T-cell (primary cell): ENCODE results near the gene ADAMTS9. TPM values are rescaled to one million over a fixed set of nuclear protein-coding genes. Genes with fewer than 3 reads are reported as not detected.

Source experiments
- ATAC-seq, 4 experiments: fragments of 200-7000 bp in 3 of 4; fragments of 150-1000 bp in 1 of 4; cut with Tn5 transposase; replicated peaks in 1 of 4; 1 replicate in 3 of 4; 2 replicates in 1 of 4; pipeline ENCODE4 v1.10.0; 2021; ENCODE audit warnings: moderate library complexity in 3 of 4, mild to moderate bottlenecking in 2 of 4, moderate number of reproducible peaks in 1 of 4
- CTCF ChIA-PET, 2 donors: fragments of 300-600 bp; sonication (Branson Sonifier 250); formaldehyde crosslinking; loops; one replicate each; lab custom pipeline; 2022; ENCODE audit warnings: antibody characterized with exemption in 2 of 2; lab: Charles Lee
- POLR2A ChIA-PET, 2 donors: fragments of 300-600 bp; sonication (Branson Sonifier 250); formaldehyde crosslinking; loops; one replicate each; lab custom pipeline; 2022; ENCODE audit warnings: antibody characterized with exemption in 2 of 2; lab: Charles Lee
- DNase-seq, 35 experiments: peaks; one replicate each; pipeline versions ENCODE4 v3.0.0 to v3.0.0-alpha.2; 2013 to 2023
- H3K27ac ChIP-seq: one replicate; pipeline ENCODE4 v1.5.1; 2013; ENCODE audit warnings: low read length
- H3K27me3 ChIP-seq, 2 experiments: replicated peaks in 1 of 2; 1 replicate in 1 of 2; 2 replicates in 1 of 2; pipeline versions ENCODE4 v1.6.1 to v1.7.0; 2013; ENCODE audit warnings: low read length in 1 of 2, mixed read lengths in 1 of 2; ENCODE audit not compliant: control insufficient read depth in 2 of 2, insufficient read depth in 2 of 2; ENCODE audit errors: extremely low read depth in 1 of 2
- H3K36me3 ChIP-seq, 2 donors: 1 replicate in 1 of 2; 2 replicates in 1 of 2; pipeline versions ENCODE4 v1.6.1 to v1.7.0; 2013; ENCODE audit warnings: low read length in 1 of 2; ENCODE audit not compliant: control insufficient read depth in 2 of 2, insufficient read depth in 1 of 2; ENCODE audit errors: extremely low read depth in 1 of 2
- H3K4me1 ChIP-seq, 2 experiments: 1 replicate in 1 of 2; 2 replicates in 1 of 2; pipeline versions ENCODE4 v1.6.1 to v1.7.0; 2013; ENCODE audit warnings: low read length in 2 of 2, mixed read lengths in 1 of 2; ENCODE audit not compliant: insufficient read depth in 2 of 2, control insufficient read depth in 1 of 2; ENCODE audit errors: extremely low read depth in 1 of 2
- H3K4me3 ChIP-seq, 2 donors: 1 replicate in 1 of 2; 2 replicates in 1 of 2; pipeline versions ENCODE4 v1.5.1 to v1.7.0; 2013; ENCODE audit warnings: mild to moderate bottlenecking in 2 of 2, low read length in 1 of 2, moderate library complexity in 1 of 2; ENCODE audit not compliant: control insufficient read depth in 1 of 2; ENCODE audit errors: extremely low read depth in 1 of 2
- H3K9me3 ChIP-seq: 2 replicates; pipeline ENCODE4 v1.7.0; 2013
- H3K27ac Mint-ChIP-seq, 2 donors: one replicate each; pipeline ENCODE4 v1.8.0; 2020 to 2021; ENCODE audit warnings: mild to moderate bottlenecking in 2 of 2, mixed read lengths in 2 of 2
- H3K27me3 Mint-ChIP-seq, 2 donors: one replicate each; pipeline ENCODE4 v1.8.0; 2021 to 2022; ENCODE audit warnings: mixed read lengths in 2 of 2
- H3K36me3 Mint-ChIP-seq: one replicate; pipeline ENCODE4 v1.8.0; 2021; ENCODE audit warnings: mixed read lengths
- H3K4me1 Mint-ChIP-seq, 3 donors: one replicate each; pipeline ENCODE4 v1.8.0; 2020 to 2022; ENCODE audit warnings: mixed read lengths in 3 of 3, mild to moderate bottlenecking in 1 of 3
- H3K4me3 Mint-ChIP-seq, 3 donors: one replicate each; pipeline ENCODE4 v1.8.0; 2020 to 2022; ENCODE audit warnings: mild to moderate bottlenecking in 3 of 3, mixed read lengths in 3 of 3, moderate library complexity in 3 of 3
- H3K9me3 Mint-ChIP-seq, 3 donors: one replicate each; pipeline ENCODE4 v1.8.0; 2020 to 2022; ENCODE audit warnings: mixed read lengths in 3 of 3
- WGBS: methylation state at CpG from one replicate; pipeline ENCODE4 v1.1.5; 2013; ENCODE audit warnings: missing lambda C conversion rate; ENCODE audit not compliant: insufficient coverage; 5-methylcytosine and 5-hydroxymethylcytosine counted together
- total RNA-seq, 35 experiments: library from RNA in 6 of 35; stranded (reverse) in 6 of 35; fragments of 120-200 nt in 1 of 35; gene quantifications; one replicate each; pipeline versions ENCODE4 v1.2.1 to v1.2.4 and lab custom pipeline; 2013 to 2026

ADAMTS9 gene
- total RNA-seq, 5 donors from 2014 or later (not counting 1 experiment from before 2014, with no cell fraction given), result 0.09 to 0.10 TPM; not detected in 3

GRCh38 chr3:64619216-64619615, 68.6 kb downstream of the ADAMTS9 start:
- Mint-ChIP-seq H3K27ac (no peak overlapping the region), H3K36me3 (no peaks in the 10 kb centered on the region)
- WGBS, result no CpG with 5 or more reads among the region's 5 CpGs

GRCh38 chr3:64617610-64618009, 70.2 kb downstream of the ADAMTS9 start:
- Histone ChIP-seq H3K4me3 (no peak overlapping the region), H3K36me3 (no peaks in the 10 kb centered on the region), H3K9me3 (no peaks in the 10 kb centered on the region), H3K27ac (no peak overlapping the region), H3K4me1 (no peaks in the 10 kb centered on the region), H3K27me3 (no peaks in the 10 kb centered on the region)
- CTCF ChIA-PET, result no interaction called here
- DNase-seq, result no peak
- Mint-ChIP-seq H3K4me3 (no peak overlapping the region), H3K27me3 (no peaks in the 10 kb centered on the region), H3K36me3 (no peaks in the 10 kb centered on the region), H3K9me3 (peaks cover 0 to 13% (median 4%) of the 10 kb centered on the region in 3 donors), H3K27ac (no peak overlapping the region), H3K4me1 (no peaks in the 10 kb centered on the region)
- ATAC-seq, result no peak
- POLR2A ChIA-PET, result no interaction called here
- WGBS, result no CpG with 5 or more reads among the region's 2 CpGs

More at GRCh38 chr3:64619216-64619615, 68.6 kb downstream of the ADAMTS9 start:
- ATAC-seq (no peak), DNase-seq (no peak)
- no peaks in the 10 kb centered on the region for H3K36me3 ChIP-seq
- H3K27me3 ChIP-seq, result no peaks in the 10 kb centered on the region
- Mint-ChIP-seq H3K4me1 (no peaks in the 10 kb centered on the region), H3K9me3 (peaks cover 0 to 17% (median 4%) of the 10 kb centered on the region in 3 donors), H3K4me3 (no peak overlapping the region), H3K27me3 (no peaks in the 10 kb centered on the region)
- H3K9me3 ChIP-seq, result no peaks in the 10 kb centered on the region
- CTCF ChIA-PET, result no interaction called here
- no peaks in the 10 kb centered on the region for H3K4me1 ChIP-seq
- no peak overlapping the region for H3K4me3 ChIP-seq
- no peak overlapping the region for H3K27ac ChIP-seq
- POLR2A ChIA-PET, result no interaction called here

DNA sequence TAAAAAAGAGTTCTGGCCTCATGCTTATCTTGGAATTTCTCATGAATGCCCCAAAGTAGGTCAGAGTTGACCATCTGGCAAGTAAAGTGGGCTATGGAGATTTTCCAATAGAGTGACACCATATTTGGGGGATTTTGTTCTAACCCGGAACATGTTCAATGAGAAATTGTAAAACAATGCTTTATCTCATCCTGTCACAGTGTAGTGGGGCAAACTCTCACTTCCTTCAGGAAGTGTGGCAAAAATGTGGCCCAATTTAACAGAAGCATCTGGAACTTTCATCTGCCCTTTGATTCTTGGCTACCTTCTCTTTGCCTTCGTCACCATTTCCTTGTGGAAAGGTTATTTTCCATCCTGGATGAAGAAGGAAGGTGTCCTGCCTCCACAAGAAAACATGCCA, 70.8 kb downstream of the ADAMTS9 start:
- no peak overlapping the region for H3K27ac Mint-ChIP-seq
- POLR2A ChIA-PET, result no interaction called here
- peaks cover 0 to 13% (median 4%) of the 10 kb centered on the region in 3 donors for H3K9me3 Mint-ChIP-seq
- no peaks in the 10 kb centered on the region for H3K4me1 ChIP-seq
- CTCF ChIA-PET, result no interaction called here
- no peaks in the 10 kb centered on the region for H3K27me3 Mint-ChIP-seq
- no peaks in the 10 kb centered on the region for H3K36me3 Mint-ChIP-seq
- ATAC-seq, result no peak
- no peaks in the 10 kb centered on the region for H3K27me3 ChIP-seq
- no peaks in the 10 kb centered on the region for H3K4me1 Mint-ChIP-seq
- no CpG with 5 or more reads among the region's 2 CpGs for WGBS
- no peak overlapping the region for H3K27ac ChIP-seq
- no peak overlapping the region for H3K4me3 Mint-ChIP-seq
- DNase-seq, result no peak
- no peaks in the 10 kb centered on the region for H3K9me3 ChIP-seq
- H3K4me3 ChIP-seq, result no peak overlapping the region
- H3K36me3 ChIP-seq, result no peaks in the 10 kb centered on the region

GRCh38 chr3:64612916-64613526, 74.8 kb downstream of the ADAMTS9 start:
- POLR2A ChIA-PET, result no interaction called here
- ATAC-seq (no peak), DNase-seq (no peak)
- CTCF ChIA-PET, result interaction anchor here in 1 of 2 donors (0.6 kb wide), 1 partner anchor 83 kb away, joined by 6 read pairs; no protein-coding TSS in a partner anchor
- 82% methylated on average over 6 of the region's 11 CpGs for WGBS
- H3K4me3 ChIP-seq, result no peak overlapping the region
- Mint-ChIP-seq H3K27me3 (no peaks in the 10 kb centered on the region), H3K4me1 (no peaks in the 10 kb centered on the region), H3K4me3 (no peak overlapping the region), H3K9me3 (peaks cover 0 to 6% (median 4%) of the 10 kb centered on the region in 3 donors), H3K27ac (no peak overlapping the region), H3K36me3 (no peaks in the 10 kb centered on the region)
- H3K27me3 ChIP-seq, result no peaks in the 10 kb centered on the region
- H3K27ac ChIP-seq, result no peak overlapping the region
- no peaks in the 10 kb centered on the region for H3K36me3 ChIP-seq
- H3K4me1 ChIP-seq, result no peaks in the 10 kb centered on the region
- peaks cover 2% of the 10 kb centered on the region for H3K9me3 ChIP-seq

- Mint-ChIP-seq H3K4me1 (no peaks in the 10 kb centered on the region), H3K9me3 (peaks cover 0 to 6% (median 4%) of the 10 kb centered on the region in 3 donors), H3K27me3 (no peaks in the 10 kb centered on the region), H3K27ac (no peak overlapping the region), H3K36me3 (no peaks in the 10 kb centered on the region), H3K4me3 (no peak overlapping the region)
- Histone ChIP-seq H3K4me1 (no peaks in the 10 kb centered on the region), H3K27ac (no peak overlapping the region), H3K9me3 (peaks cover 2% of the 10 kb centered on the region), H3K4me3 (no peak overlapping the region), H3K27me3 (no peaks in the 10 kb centered on the region), H3K36me3 (no peaks in the 10 kb centered on the region)
- 75% methylated on average over 1 of the region's 4 CpGs for WGBS
- DNase-seq (no peak), ATAC-seq (no peak)
- ChIA-PET CTCF (interaction anchor here in 1 of 2 donors (0.6 kb wide), 1 partner anchor 82 kb away, joined by 6 read pairs; no protein-coding TSS in a partner anchor), POLR2A (no interaction called here)
Measured at GRCh38 chr3:64612082-64612860, 75.5 kb downstream of the ADAMTS9 start.

- ATAC-seq (no peak), DNase-seq (no peak)
- peaks cover 2% of the 10 kb centered on the region for H3K9me3 ChIP-seq
- H3K36me3 ChIP-seq, result no peaks in the 10 kb centered on the region
- POLR2A ChIA-PET, result no interaction called here
- WGBS, result no CpG with 5 or more reads among the region's 2 CpGs
- no peak overlapping the region for H3K4me3 ChIP-seq
- Mint-ChIP-seq H3K4me1 (no peaks in the 10 kb centered on the region), H3K4me3 (no peak overlapping the region), H3K36me3 (no peaks in the 10 kb centered on the region), H3K27me3 (no peaks in the 10 kb centered on the region), H3K9me3 (peaks cover 0 to 6% (median 0%) of the 10 kb centered on the region in 3 donors), H3K27ac (no peak overlapping the region)
- CTCF ChIA-PET, result no interaction called here
- no peak overlapping the region for H3K27ac ChIP-seq
- no peaks in the 10 kb centered on the region for H3K27me3 ChIP-seq
- no peaks in the 10 kb centered on the region for H3K4me1 ChIP-seq
Measured at GRCh38 chr3:64608741-64609140, 79.1 kb downstream of the ADAMTS9 start.
